Right lobe of liver (tissue), 6 donors: ENCODE measurements around the gene CEP170B. TPM values are rescaled to one million over a fixed set of nuclear protein-coding genes. Genes with fewer than 3 reads are reported as not detected.
A peak's percentile ranks its signal among the peaks of the same experiment; 100 is the strongest.
"Not testable (repeated sequence)": the region's sequence is repeated elsewhere in the genome, so short reads cannot be mapped to it uniquely, and the experiment has no call there.

ENCODE experiments used
- ATAC-seq, 4 donors: fragments of 200-7000 bp; cut with Tn5 transposase; one replicate each; pipeline ENCODE4 v1.9.1; 2020; ENCODE audit warnings: mild to moderate bottlenecking in 4 of 4, moderate library complexity in 4 of 4
- DNase-seq, 3 donors: peaks; one replicate each; pipeline ENCODE4 v3.0.0-alpha.2; 2020
- H3K27ac ChIP-seq, 3 donors: fragments of 200-600 bp; one replicate each; pipeline ENCODE4 v1.8.0; 2022
- H3K27me3 ChIP-seq, 2 donors: fragments of 200-600 bp; one replicate each; pipeline ENCODE4 v1.8.0; 2022
- H3K36me3 ChIP-seq, 4 donors: fragments of 200-600 bp; sonication (generic) in 1 of 4; one replicate each; pipeline versions ENCODE4 v1.5.1 to v1.8.0; 2017 to 2022; ENCODE audit warnings: control low read depth in 1 of 4
- H3K4me1 ChIP-seq, 4 donors: fragments of 200-600 bp; sonication (generic) in 1 of 4; one replicate each; pipeline versions ENCODE4 v1.5.1 to v1.8.0; 2017 to 2022; ENCODE audit warnings: control low read depth in 1 of 4
- H3K4me3 ChIP-seq, 3 donors: fragments of 200-600 bp; one replicate each; pipeline ENCODE4 v1.8.0; 2022
- H3K9me3 ChIP-seq, 4 donors: fragments of 200-600 bp; sonication (generic) in 1 of 4; one replicate each; pipeline versions ENCODE4 v1.5.1 to v1.8.0; 2017 to 2022; ENCODE audit warnings: control low read depth in 1 of 4
- POLR2A ChIP-seq: fragments of 450-650 bp; IDR thresholded peaks from one replicate; pipeline ENCODE4 v1.6.1; 2017; ENCODE audit warnings: antibody characterized with exemption, mild to moderate bottlenecking
- WGBS: methylation state at CpG from one replicate; pipeline ENCODE4 v1.1.6; 2018; ENCODE audit warnings: low coverage, low lambda C conversion rate; ENCODE audit not compliant: insufficient coverage; ENCODE audit errors: missing lambda C conversion rate; 5-methylcytosine and 5-hydroxymethylcytosine counted together
- intact Hi-C, 2 donors: fragments of 100-400 bp; cut with DNase I; formaldehyde crosslinking; loops; one replicate each; pipeline versions ENCODE4 v1.11.2 to v1.14.1; 2022
- total RNA-seq, 6 experiments: library from RNA; depleted of rRNA in 2 of 6; stranded (reverse); fragments of >200 nt in 2 of 6; fragmentation: NEBNext Ultra II Directional in 3 of 6; extraction: Animal tissue kit (Norgen Biotek cat#: 25700) in 3 of 6; gene quantifications; one replicate each; pipeline versions ENCODE4 v1.1.0 to v1.2.4, GENCODE V29; 2016 to 2023
- TF ChIP-seq, protein P1 (sequence below), 4 donors: fragments of 200-600 bp in 3 of 4; fragments of 450-650 bp in 1 of 4; IDR thresholded peaks; one replicate each; pipeline versions ENCODE4 v1.5.1 to v1.8.0; 2016 to 2022; ENCODE audit warnings: antibody characterized with exemption in 4 of 4, mild to moderate bottlenecking in 2 of 4
- donor health status: DM: no; HTN: yes; CAD: no.
- donor health status: DM: no; HTN: no; CAD: no.
- donor health status: DM: no; HTN: no; CAD: no.
- donor health status: DM: no; HTN: yes; CAD: no.
- donor health status: DM: no; HTN: yes; CAD: no.

Gene CEP170B
- total RNA-seq, 6 experiments from 2014 or later = 13.2 to 22.4 (median 16.8) TPM

GRCh38 chr14:104882991-104883660 is 18.1 kb downstream of the CEP170B start:
- no peak for TF ChIP-seq POLR2A
- TF ChIP-seq, protein P1, sequence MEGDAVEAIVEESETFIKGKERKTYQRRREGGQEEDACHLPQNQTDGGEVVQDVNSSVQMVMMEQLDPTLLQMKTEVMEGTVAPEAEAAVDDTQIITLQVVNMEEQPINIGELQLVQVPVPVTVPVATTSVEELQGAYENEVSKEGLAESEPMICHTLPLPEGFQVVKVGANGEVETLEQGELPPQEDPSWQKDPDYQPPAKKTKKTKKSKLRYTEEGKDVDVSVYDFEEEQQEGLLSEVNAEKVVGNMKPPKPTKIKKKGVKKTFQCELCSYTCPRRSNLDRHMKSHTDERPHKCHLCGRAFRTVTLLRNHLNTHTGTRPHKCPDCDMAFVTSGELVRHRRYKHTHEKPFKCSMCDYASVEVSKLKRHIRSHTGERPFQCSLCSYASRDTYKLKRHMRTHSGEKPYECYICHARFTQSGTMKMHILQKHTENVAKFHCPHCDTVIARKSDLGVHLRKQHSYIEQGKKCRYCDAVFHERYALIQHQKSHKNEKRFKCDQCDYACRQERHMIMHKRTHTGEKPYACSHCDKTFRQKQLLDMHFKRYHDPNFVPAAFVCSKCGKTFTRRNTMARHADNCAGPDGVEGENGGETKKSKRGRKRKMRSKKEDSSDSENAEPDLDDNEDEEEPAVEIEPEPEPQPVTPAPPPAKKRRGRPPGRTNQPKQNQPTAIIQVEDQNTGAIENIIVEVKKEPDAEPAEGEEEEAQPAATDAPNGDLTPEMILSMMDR (IDR thresholded peaks at IDR 0.05) = no peak

GRCh38 chr14:104883681-104884361 is 18.8 kb downstream of the CEP170B start:
- intact Hi-C loops = no loop called here
- no peak for ATAC-seq
- Histone ChIP-seq H3K4me3 (no peak overlapping the region), H3K27ac (no peak overlapping the region), H3K4me1 (no peaks in the 10 kb centered on the region), H3K9me3 (no peaks in the 10 kb centered on the region), H3K27me3 (no peaks in the 10 kb centered on the region), H3K36me3 (peaks cover 0 to 22% (median 0%) of the 10 kb centered on the region in 4 donors)
- DNase-seq = peak in 1 of 3 donors; percentile 53
- WGBS = 99% methylated on average over 12 of the region's 49 CpGs
- TF ChIP-seq, protein P1 (IDR thresholded peaks at IDR 0.05) = no peak
- TF ChIP-seq POLR2A = no peak

More at GRCh38 chr14:104882991-104883660, 18.1 kb downstream of the CEP170B start:
- Histone ChIP-seq H3K36me3 (peaks cover 0 to 29% (median 0%) of the 10 kb centered on the region in 4 donors), H3K27ac (no peak overlapping the region), H3K27me3 (no peaks in the 10 kb centered on the region), H3K4me3 (no peak overlapping the region), H3K9me3 (no peaks in the 10 kb centered on the region), H3K4me1 (no peaks in the 10 kb centered on the region)
- WGBS = 20% methylated on average over 1 of the region's 38 CpGs
- no peak for ATAC-seq
- intact Hi-C loops = no loop called here
- DNase-seq = no peak

DNA sequence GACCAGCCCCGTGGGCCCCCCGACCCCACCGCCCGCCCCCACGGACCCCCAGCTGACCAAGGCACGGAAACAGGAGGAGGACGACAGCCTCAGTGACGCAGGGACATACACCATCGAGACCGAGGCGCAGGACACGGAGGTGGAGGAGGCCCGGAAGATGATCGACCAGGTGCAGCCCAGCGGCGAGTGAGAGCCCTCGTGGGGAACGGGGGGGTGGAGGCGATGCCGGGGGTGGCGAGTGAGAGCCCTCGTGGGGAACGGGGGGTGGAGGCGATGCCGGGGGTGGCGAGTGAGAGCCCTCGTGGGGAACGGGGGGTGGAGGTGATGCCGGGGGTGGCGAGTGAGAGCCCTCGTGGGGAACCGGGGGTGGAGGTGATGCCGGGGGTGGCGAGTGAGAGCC is 19.3 kb downstream of the CEP170B start:
- ATAC-seq, H3K27me3 ChIP-seq, H3K27ac ChIP-seq, DNase-seq, H3K9me3 ChIP-seq, H3K4me1 ChIP-seq, intact Hi-C loops, H3K4me3 ChIP-seq: not testable (repeated sequence)
- WGBS = 90% methylated on average over 30 of the region's 34 CpGs
- peaks cover 0 to 20% (median 0%) of the 10 kb centered on the region in 4 donors for H3K36me3 ChIP-seq

DNA sequence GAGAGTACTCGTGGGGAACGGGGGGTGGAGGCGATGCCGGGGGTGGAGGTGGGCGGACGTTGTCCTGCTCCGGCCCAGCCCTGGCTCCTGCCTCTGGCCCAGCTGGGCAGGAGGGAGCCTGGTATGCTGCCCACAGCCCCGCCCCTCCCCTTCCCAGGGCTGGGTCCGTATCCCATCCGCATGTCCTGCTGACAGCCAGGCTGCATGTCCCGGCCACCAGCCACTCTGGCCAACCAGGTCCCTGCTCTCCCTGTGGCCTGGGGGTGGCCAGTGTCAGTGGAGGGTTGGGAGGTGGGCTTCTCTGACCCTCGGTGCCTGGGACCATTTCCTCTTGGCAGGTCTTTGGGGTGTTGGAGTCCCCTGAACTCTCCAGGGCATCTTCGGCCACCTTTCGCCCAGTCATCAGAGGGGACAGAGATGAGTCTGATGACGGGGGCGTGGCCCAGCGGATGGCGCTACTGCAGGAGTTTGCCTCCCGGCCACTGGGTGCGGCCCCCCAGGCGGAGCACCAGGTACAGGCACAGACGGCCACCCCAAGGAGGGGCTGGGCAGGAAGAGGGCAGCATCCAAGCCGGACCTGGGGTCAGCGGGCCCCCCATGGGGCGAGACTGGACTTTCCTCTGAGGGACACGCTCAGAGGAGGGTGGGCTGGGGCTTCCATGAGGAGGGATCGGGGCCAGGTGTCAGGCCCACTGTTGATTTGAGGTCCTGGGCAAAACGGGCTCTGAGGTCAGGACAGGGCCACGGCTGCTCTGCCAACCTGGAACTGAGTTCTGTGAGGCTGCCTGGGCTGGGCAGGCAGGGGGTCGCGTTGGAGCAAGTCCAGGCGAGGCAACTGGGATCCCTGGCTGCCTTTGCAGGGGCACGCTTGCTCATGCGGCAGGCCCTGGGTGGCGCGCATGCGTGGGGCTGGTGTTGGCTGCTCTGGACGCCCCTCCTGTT is 20.2 kb downstream of the CEP170B start:
- WGBS = 100% methylated on average over 1 of the region's 38 CpGs
- Histone ChIP-seq H3K27me3 (no peaks in the 10 kb centered on the region), H3K27ac (no peak overlapping the region), H3K9me3 (no peaks in the 10 kb centered on the region), H3K4me1 (no peaks in the 10 kb centered on the region), H3K36me3 (peaks cover 0 to 20% (median 0%) of the 10 kb centered on the region in 4 donors), H3K4me3 (no peak overlapping the region)
- ATAC-seq (no peak), DNase-seq (peak in 2 of 3 donors; percentile 22 to 52)
- TF ChIP-seq, protein P1 (IDR thresholded peaks at IDR 0.05) = no peak
- TF ChIP-seq POLR2A = no peak
- intact Hi-C loops = no loop called here
